Stimulated activated CD4-positive, alpha-beta T cell treated with anti-CD3 and anti-CD28 coated beads, Interleukin-15, amount 100 ng/mL, for 1 hour (primary cell): ENCODE data around the gene ROR2.
"Not testable (repeated sequence)": the region's sequence is repeated elsewhere in the genome, so short reads cannot be mapped to it uniquely, and the experiment has no call there.

ENCODE experiments used
- DNase-seq, 2 donors: peaks; one replicate each; pipeline ENCODE4 v3.0.0-alpha.2; 2020; ENCODE audit warnings: low read depth in 1 of 2, low spot score in 1 of 2

Gene ROR2

GRCh38 chr9:91802391-91802790 is 147.6 kb downstream of the ROR2 start:
- no peak for DNase-seq

GRCh38 chr9:91800473-91801030 is 149.5 kb downstream of the ROR2 start:
- DNase-seq = no peak

GRCh38 chr9:91799113-91799744 is 150.8 kb downstream of the ROR2 start:
- no peak for DNase-seq

GRCh38 chr9:91798273-91799112 is 151.5 kb downstream of the ROR2 start:
- DNase-seq = peak in 1 of 2 donors; percentile 18

GRCh38 chr9:91797517-91797916 is 152.5 kb downstream of the ROR2 start:
- not testable (repeated sequence) for DNase-seq

GRCh38 chr9:91796516-91796915 is 153.5 kb downstream of the ROR2 start:
- DNase-seq = not testable (repeated sequence)

- DNase-seq = no peak
Observed at GRCh38 chr9:91795598-91796241, 154.3 kb downstream of the ROR2 start.

- DNase-seq = not testable (repeated sequence)
Observed at GRCh38 chr9:91793371-91793770, 156.7 kb downstream of the ROR2 start.

GRCh38 chr9:91790917-91791316 is 159.1 kb downstream of the ROR2 start:
- DNase-seq = no peak

- DNase-seq = no peak
Observed at GRCh38 chr9:91789941-91790340, 160.1 kb downstream of the ROR2 start.

- no peak for DNase-seq
Observed at GRCh38 chr9:91787931-91788330, 162.1 kb downstream of the ROR2 start.

- DNase-seq = no peak
Observed at GRCh38 chr9:91786132-91786896, 163.7 kb downstream of the ROR2 start.

GRCh38 chr9:91785447-91785842 is 164.6 kb downstream of the ROR2 start:
- no peak for DNase-seq

GRCh38 chr9:91784673-91785446 is 165.2 kb downstream of the ROR2 start:
- no peak for DNase-seq

- no peak for DNase-seq
Observed at GRCh38 chr9:91783876-91784672, 166.0 kb downstream of the ROR2 start.

- DNase-seq = no peak
Observed at GRCh38 chr9:91783411-91783810, 166.6 kb downstream of the ROR2 start.

- DNase-seq = no peak
Observed at GRCh38 chr9:91782708-91783214, 167.3 kb downstream of the ROR2 start.

- no peak for DNase-seq
Observed at GRCh38 chr9:91781906-91782305, 168.1 kb downstream of the ROR2 start.

GRCh38 chr9:91781116-91781515 is 168.9 kb downstream of the ROR2 start:
- no peak for DNase-seq
